A673 (cell line): ENCODE data around the gene MRPS35. TPM values are rescaled to one million over a fixed set of nuclear protein-coding genes. Genes with fewer than 3 reads are reported as not detected.

Source experiments
- BruUV-seq: library from RNA; stranded (reverse); fragments of 400-500 nt; replicated peaks from 2 replicates; lab custom pipeline; 2021; lab: Mats Ljungman, UMichigan
- CTCF ChIA-PET: fragments of 300-600 bp; sonication (Branson Sonifier 250); formaldehyde crosslinking; loops from one replicate; lab custom pipeline; 2022; ENCODE audit warnings: antibody characterized with exemption; lab: Charles Lee
- POLR2A ChIA-PET: fragments of 300-600 bp; sonication (Branson Sonifier 250); formaldehyde crosslinking; loops from one replicate; lab custom pipeline; 2022; ENCODE audit warnings: antibody characterized with exemption; ENCODE audit not compliant: low non-redundant PET; lab: Charles Lee
- DNase-seq: peaks from one replicate; pipeline ENCODE4 v3.0.0-alpha.2; 2015; ENCODE audit warnings: low spot score
- H3K27ac ChIP-seq: fragments of 200-600 bp; sonication (generic); 2 replicates; pipeline ENCODE4 v1.5.1; 2016; ENCODE audit warnings: mixed run types, low read depth, mild to moderate bottlenecking, mixed read lengths, antibody characterized with exemption, low read length; ENCODE audit not compliant: poor library complexity, severe bottlenecking
- H3K27me3 ChIP-seq: fragments of 200-600 bp; sonication (generic); replicated peaks from 2 replicates; pipeline ENCODE4 v1.6.1; 2017; ENCODE audit warnings: mixed run types, low read depth, mild to moderate bottlenecking, mixed read lengths, antibody characterized with exemption, low read length; ENCODE audit not compliant: insufficient read depth, poor library complexity
- H3K36me3 ChIP-seq: fragments of 200-600 bp; sonication (generic); 2 replicates; pipeline ENCODE4 v1.6.1; 2016; ENCODE audit warnings: mixed run types, mild to moderate bottlenecking, mixed read lengths, antibody characterized with exemption, low read length; ENCODE audit not compliant: insufficient read depth, poor library complexity, severe bottlenecking
- H3K4me1 ChIP-seq: fragments of 200-600 bp; sonication (generic); 2 replicates; pipeline ENCODE4 v1.6.1; 2017; ENCODE audit warnings: mixed run types, mild to moderate bottlenecking, mixed read lengths, antibody characterized with exemption, low read length; ENCODE audit not compliant: insufficient read depth, poor library complexity, severe bottlenecking
- H3K4me3 ChIP-seq: fragments of 200-600 bp; sonication (generic); 2 replicates; pipeline ENCODE4 v1.5.1; 2016; ENCODE audit warnings: low read depth, mixed run types, mild to moderate bottlenecking, mixed read lengths, low read length; ENCODE audit not compliant: poor library complexity, severe bottlenecking
- H3K9me3 ChIP-seq: fragments of 200-600 bp; sonication (generic); 2 replicates; pipeline ENCODE4 v1.6.1; 2016; ENCODE audit warnings: mixed run types, low read depth, mild to moderate bottlenecking, mixed read lengths, antibody characterized with exemption, low read length; ENCODE audit not compliant: poor library complexity, severe bottlenecking
- EZH2 ChIP-seq: fragments of 200-600 bp; sonication (generic); IDR thresholded peaks from 2 replicates; pipeline ENCODE4 v1.6.1; 2017; ENCODE audit warnings: borderline replicate concordance, low read depth, mild to moderate bottlenecking, mixed read lengths, antibody characterized with exemption, low read length; ENCODE audit not compliant: poor library complexity, severe bottlenecking
- intact Hi-C: fragments of 100-400 bp; cut with micrococcal nuclease; formaldehyde crosslinking; loops from one replicate; pipeline ENCODE4 v1.10.0; 2022; ENCODE audit not compliant: unreplicated experiment
- total RNA-seq: library from RNA; stranded (reverse); gene quantifications from 2 replicates; pipeline ENCODE4 v1.2.3, GENCODE V29; 2021
- TF ChIP-seq, protein P1 (sequence below): fragments of 300-800, 200-600 bp; sonication (generic); conservative IDR thresholded peaks from 2 replicates; pipeline ENCODE4 v1.5.1; 2017; ENCODE audit warnings: low read depth, mild to moderate bottlenecking, antibody characterized with exemption, low read length, moderate library complexity, mixed read lengths

Gene MRPS35
- total RNA-seq, 1 experiment from 2014 or later, result 65.9 TPM

DNA sequence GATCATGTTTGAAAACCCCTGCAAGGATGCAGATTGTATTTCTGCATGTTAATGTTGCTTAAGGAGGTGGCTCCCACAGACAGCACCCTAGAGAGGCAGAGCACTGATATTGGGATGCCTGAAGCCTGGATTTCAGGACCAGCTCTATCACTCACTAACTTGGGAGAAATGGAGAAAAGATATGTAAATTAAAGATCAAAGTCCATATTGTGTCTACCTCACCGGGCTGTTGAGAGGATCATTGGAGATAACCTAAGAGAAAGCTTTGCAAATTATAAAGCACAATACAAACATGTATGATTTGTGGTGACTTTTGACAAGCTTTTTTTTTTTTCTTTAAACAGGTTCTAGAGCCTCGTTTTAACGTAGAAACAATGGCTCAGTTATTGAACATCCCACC is 22.0 kb upstream of the MRPS35 start:
- H3K4me1 ChIP-seq, result no peaks in the 10 kb centered on the region
- BruUV-seq, result no TSS peak
- POLR2A ChIA-PET, result no interaction called here

DNA sequence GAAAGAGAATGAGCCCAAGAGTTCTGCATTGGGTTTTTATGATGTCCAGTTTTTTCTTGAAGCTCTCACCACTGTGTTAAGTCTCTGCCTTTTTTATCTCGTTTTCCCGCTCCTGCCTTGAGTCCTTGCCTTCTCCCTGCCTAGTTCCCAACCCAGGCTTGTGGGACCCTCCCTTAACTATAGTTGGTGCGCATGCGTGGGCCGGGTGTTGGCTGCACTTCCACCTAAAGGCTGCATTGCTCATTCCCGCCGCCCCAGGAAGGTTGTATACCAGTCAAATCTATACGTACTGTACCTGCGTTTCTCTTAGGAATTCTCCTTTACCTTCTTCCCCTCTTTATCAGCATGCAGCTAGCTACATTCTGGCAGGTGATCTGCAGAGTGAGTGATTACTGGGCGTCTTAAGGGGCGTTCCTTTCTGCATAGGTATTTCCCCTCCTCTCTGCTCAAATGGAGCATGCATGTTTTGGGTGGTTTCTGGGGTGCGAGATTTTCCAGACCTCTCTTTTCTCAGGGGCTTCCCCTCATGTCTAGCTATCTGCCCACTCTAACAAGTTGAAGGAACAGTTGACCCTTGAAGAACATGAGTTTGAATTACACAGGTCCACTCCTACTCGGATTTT is 21.0 kb upstream of the MRPS35 start:
- POLR2A ChIA-PET, result no interaction called here
- H3K4me1 ChIP-seq, result no peaks in the 10 kb centered on the region
- H3K27me3 ChIP-seq, result no peaks in the 10 kb centered on the region
- DNase-seq, result no peak
- intact Hi-C loops, result no loop called here
- H3K36me3 ChIP-seq, result no peaks in the 10 kb centered on the region
- BruUV-seq, result no TSS peak
- no peaks in the 10 kb centered on the region for H3K9me3 ChIP-seq
- CTCF ChIA-PET, result no interaction called here
- no peak overlapping the region for H3K27ac ChIP-seq
- TF ChIP-seq, protein P1, sequence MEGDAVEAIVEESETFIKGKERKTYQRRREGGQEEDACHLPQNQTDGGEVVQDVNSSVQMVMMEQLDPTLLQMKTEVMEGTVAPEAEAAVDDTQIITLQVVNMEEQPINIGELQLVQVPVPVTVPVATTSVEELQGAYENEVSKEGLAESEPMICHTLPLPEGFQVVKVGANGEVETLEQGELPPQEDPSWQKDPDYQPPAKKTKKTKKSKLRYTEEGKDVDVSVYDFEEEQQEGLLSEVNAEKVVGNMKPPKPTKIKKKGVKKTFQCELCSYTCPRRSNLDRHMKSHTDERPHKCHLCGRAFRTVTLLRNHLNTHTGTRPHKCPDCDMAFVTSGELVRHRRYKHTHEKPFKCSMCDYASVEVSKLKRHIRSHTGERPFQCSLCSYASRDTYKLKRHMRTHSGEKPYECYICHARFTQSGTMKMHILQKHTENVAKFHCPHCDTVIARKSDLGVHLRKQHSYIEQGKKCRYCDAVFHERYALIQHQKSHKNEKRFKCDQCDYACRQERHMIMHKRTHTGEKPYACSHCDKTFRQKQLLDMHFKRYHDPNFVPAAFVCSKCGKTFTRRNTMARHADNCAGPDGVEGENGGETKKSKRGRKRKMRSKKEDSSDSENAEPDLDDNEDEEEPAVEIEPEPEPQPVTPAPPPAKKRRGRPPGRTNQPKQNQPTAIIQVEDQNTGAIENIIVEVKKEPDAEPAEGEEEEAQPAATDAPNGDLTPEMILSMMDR, result no peak
- TF ChIP-seq EZH2, result no peak
- H3K4me3 ChIP-seq, result no peak overlapping the region

More for the DNA sequence above, 22.0 kb upstream of the MRPS35 start:
- Histone ChIP-seq H3K27ac (no peak overlapping the region), H3K27me3 (no peaks in the 10 kb centered on the region), H3K4me3 (no peak overlapping the region), H3K9me3 (no peaks in the 10 kb centered on the region), H3K36me3 (no peaks in the 10 kb centered on the region)
- intact Hi-C loops, result no loop called here
- no peak for DNase-seq
- CTCF ChIA-PET, result interaction anchor here (0.6 kb wide), 1 partner anchor 666 kb away, joined by 3 read pairs; the partner anchor contains the start of gene MED21
- TF ChIP-seq EZH2, result no peak
- TF ChIP-seq, protein P1, result no peak

DNA sequence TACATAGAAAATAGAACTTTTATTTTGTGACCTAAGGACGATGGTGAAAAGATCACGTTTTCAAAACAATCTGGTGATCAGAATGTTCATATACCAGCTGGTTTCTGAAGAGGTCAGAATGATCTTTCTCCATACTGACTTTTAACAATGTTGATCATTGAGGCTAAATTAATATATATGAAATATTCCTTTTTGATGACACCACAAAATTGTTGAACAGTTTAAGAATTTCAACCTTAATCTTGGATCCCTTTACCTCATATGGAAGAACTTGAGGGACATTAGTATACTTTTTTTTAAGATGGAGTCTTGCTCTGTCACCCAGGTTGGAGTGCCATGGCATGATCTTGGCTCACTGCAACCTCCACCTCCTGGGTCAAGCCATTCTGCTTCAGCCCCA is 17.2 kb upstream of the MRPS35 start:
- DNase-seq, result no peak
- BruUV-seq, result no TSS peak
- H3K27ac ChIP-seq, result no peak overlapping the region
- CTCF ChIA-PET, result no interaction called here
- no peaks in the 10 kb centered on the region for H3K27me3 ChIP-seq
- POLR2A ChIA-PET, result no interaction called here
- H3K4me3 ChIP-seq, result no peak overlapping the region
- H3K4me1 ChIP-seq, result no peaks in the 10 kb centered on the region
- intact Hi-C loops, result no loop called here
- H3K36me3 ChIP-seq, result no peaks in the 10 kb centered on the region
- H3K9me3 ChIP-seq, result no peaks in the 10 kb centered on the region
- TF ChIP-seq EZH2, result no peak
- TF ChIP-seq, protein P1, result no peak
